Duodenal mucosa (tissue), 2 donors: Measurements from ENCODE around the gene CTBP2.
"Not testable (repeated sequence)": the region's sequence is repeated elsewhere in the genome, so short reads cannot be mapped to it uniquely, and the experiment has no call there.

Source experiments
- H3K27ac ChIP-seq: one replicate; pipeline ENCODE4 v1.7.0; 2013; ENCODE audit warnings: low read depth, low read length
- H3K27me3 ChIP-seq, 2 donors: one replicate each; pipeline ENCODE4 v1.7.0; 2013; ENCODE audit warnings: low read length in 2 of 2, control low read depth in 1 of 2; ENCODE audit not compliant: insufficient read depth in 2 of 2, control insufficient read depth in 1 of 2
- H3K36me3 ChIP-seq, 2 donors: one replicate each; pipeline ENCODE4 v1.7.0; 2013; ENCODE audit warnings: low read length in 2 of 2, control low read depth in 1 of 2; ENCODE audit not compliant: insufficient read depth in 2 of 2, control insufficient read depth in 1 of 2
- H3K4me1 ChIP-seq, 2 donors: one replicate each; pipeline ENCODE4 v1.7.0; 2013; ENCODE audit warnings: low read length in 2 of 2, control low read depth in 1 of 2; ENCODE audit not compliant: insufficient read depth in 2 of 2, control insufficient read depth in 1 of 2
- H3K4me3 ChIP-seq, 2 donors: one replicate each; pipeline ENCODE4 v1.7.0; 2013; ENCODE audit warnings: low read length in 2 of 2, low read depth in 1 of 2
- H3K9ac ChIP-seq, 2 donors: one replicate each; pipeline ENCODE4 v1.7.0; 2013; ENCODE audit warnings: low read length in 2 of 2, low read depth in 1 of 2
- H3K9me3 ChIP-seq, 2 donors: one replicate each; pipeline ENCODE4 v1.7.0; 2013; ENCODE audit warnings: low read length in 2 of 2, control low read depth in 1 of 2; ENCODE audit not compliant: control insufficient read depth in 1 of 2

Gene CTBP2

DNA sequence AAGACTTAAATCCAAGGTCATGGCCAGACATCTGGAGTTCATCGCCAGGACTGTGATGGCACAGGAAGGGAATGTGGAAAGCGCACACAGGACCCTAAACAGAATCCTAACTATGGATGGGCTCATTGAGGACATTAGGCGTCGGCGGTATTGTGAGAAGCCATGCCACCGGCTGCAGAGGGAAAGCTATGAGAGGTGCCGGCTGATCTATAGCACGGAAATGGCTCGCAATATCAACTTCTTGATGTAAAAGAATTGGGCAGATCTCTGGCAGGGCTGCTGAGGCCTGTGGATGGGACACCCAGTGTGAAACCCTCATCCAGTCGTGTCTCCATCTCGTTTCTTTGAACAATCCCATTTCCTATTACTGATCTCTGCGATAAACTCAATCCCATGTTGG, 6.3 kb upstream of the CTBP2 start:
- H3K4me3 ChIP-seq, result no peak overlapping the region
- H3K9ac ChIP-seq, result no peak overlapping the region
- H3K9me3 ChIP-seq, result no peaks in the 10 kb centered on the region
- no peak overlapping the region for H3K27ac ChIP-seq
- H3K27me3 ChIP-seq, result no peaks in the 10 kb centered on the region
- H3K36me3 ChIP-seq, result no peaks in the 10 kb centered on the region
- H3K4me1 ChIP-seq, result peaks cover 0 to 8% of the 10 kb centered on the region in 2 donors

DNA sequence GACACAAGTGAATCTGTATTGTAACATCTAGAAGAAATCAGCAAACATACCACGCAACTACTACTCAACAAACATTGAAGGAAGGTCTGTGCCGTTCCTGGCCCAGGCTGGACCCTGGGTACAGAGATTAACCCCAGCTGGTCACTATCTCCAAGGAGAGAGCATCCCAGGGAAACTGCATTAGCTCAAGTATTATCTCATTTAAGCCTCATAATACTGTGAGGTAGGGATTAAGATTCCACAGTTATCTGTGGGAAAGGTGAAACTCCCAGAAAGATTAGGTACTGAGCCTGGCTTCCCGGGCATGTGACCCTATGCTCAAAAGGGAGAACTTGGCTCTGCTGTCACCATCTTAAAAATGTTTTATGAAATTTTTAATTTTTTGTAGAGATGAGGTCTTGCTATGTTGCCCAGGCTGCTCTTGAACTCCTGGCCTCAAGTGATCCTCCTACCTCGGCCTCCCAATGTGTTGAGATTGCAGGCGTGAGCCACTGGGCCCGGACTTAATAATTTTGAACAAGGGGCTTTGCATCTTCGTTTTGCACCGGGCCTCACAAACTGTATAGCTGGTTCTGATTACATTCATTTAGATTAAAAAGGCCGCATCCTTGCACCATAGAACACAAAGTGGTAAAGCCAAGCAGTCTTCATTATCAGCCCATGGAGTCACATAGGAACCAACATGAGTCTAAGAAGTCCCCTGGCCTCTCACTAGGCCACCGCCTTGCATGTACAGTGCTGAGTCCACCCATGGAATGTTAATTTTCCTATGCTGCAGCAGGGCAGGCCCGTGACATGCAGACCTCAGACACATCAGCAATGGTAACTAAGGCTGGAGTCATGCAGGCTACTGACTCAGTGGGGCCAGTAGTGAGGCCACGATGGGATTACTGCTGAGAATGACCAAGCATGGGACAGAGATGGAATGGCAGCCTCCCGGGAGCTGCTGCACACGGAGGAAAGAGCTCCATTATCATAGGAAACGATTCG, 5.5 kb upstream of the CTBP2 start:
- H3K27ac ChIP-seq, result no peak overlapping the region
- H3K27me3 ChIP-seq, result no peaks in the 10 kb centered on the region
- no peaks in the 10 kb centered on the region for H3K9me3 ChIP-seq
- peaks cover 0 to 10% of the 10 kb centered on the region in 2 donors for H3K4me1 ChIP-seq
- no peaks in the 10 kb centered on the region for H3K36me3 ChIP-seq
- no peak overlapping the region for H3K9ac ChIP-seq
- H3K4me3 ChIP-seq, result no peak overlapping the region

DNA sequence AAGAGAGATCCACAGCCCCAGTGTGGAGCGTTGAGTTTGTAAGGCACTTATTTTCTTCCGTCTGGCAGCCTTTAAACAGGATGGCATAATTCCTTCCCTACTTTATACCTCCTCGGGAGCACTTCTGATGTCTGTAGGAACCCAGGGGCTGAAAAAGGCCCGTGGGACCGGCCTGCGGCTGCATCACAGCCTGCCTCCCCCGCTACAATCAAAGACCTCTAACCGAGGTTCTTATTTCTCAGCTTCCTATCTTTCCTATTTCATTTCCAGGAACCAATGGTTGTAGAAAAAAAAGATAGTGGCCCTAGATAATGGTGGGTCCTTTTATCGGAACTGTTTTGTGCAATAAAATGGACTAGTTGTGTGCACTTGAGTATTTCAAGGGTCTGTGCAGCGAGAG, 4.1 kb upstream of the CTBP2 start:
- Histone ChIP-seq H3K27ac (no peak overlapping the region), H3K4me3 (no peak overlapping the region), H3K9me3 (no peaks in the 10 kb centered on the region), H3K9ac (no peak overlapping the region), H3K36me3 (no peaks in the 10 kb centered on the region), H3K27me3 (no peaks in the 10 kb centered on the region), H3K4me1 (peaks cover 0 to 10% of the 10 kb centered on the region in 2 donors)

DNA sequence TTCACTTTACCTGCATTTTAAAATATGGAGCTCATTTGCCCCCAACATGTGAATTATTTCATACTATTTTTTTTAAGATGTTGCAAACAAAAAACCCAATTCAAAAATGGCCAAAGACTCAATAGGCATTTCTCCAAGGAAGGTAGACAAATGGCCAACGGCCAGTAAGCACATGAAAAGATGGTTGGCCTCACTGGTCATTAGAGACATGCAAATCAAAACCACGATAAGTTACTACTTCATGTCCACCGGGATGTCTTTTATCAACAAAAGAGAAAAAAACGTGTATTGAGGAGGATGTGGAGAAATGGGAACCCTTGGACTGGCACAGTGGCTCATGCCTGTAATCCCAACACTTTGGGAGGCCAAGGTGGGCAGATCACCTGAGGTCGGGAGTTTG, 3.4 kb upstream of the CTBP2 start:
- peaks cover 0 to 10% of the 10 kb centered on the region in 2 donors for H3K4me1 ChIP-seq
- no peak overlapping the region for H3K4me3 ChIP-seq
- no peaks in the 10 kb centered on the region for H3K9me3 ChIP-seq
- H3K27me3 ChIP-seq, result no peaks in the 10 kb centered on the region
- no peak overlapping the region for H3K27ac ChIP-seq
- H3K9ac ChIP-seq, result no peak overlapping the region
- no peaks in the 10 kb centered on the region for H3K36me3 ChIP-seq

DNA sequence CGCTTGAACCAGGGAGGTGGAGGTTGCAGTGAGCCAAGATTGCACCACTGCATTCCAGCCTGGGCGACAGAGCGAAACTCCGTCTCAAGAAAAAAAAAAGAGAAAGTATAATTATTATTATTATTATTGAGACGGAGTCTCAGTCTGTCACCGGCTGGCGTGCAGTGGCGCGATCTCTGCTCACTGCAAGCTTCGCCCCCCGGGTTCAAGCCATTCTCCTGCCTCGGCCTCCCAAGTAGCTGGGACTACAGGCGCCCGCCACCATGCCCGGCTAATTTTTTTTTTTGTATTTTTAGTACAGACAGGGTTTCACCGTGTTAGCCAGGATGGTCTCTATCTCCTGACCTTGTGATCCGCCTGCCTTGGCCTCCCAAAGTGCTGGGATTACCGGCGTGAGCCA, 2.9 kb upstream of the CTBP2 start:
- not testable (repeated sequence) for H3K4me3 ChIP-seq, H3K27me3 ChIP-seq, H3K27ac ChIP-seq, H3K36me3 ChIP-seq, H3K9ac ChIP-seq, H3K4me1 ChIP-seq, H3K9me3 ChIP-seq

DNA sequence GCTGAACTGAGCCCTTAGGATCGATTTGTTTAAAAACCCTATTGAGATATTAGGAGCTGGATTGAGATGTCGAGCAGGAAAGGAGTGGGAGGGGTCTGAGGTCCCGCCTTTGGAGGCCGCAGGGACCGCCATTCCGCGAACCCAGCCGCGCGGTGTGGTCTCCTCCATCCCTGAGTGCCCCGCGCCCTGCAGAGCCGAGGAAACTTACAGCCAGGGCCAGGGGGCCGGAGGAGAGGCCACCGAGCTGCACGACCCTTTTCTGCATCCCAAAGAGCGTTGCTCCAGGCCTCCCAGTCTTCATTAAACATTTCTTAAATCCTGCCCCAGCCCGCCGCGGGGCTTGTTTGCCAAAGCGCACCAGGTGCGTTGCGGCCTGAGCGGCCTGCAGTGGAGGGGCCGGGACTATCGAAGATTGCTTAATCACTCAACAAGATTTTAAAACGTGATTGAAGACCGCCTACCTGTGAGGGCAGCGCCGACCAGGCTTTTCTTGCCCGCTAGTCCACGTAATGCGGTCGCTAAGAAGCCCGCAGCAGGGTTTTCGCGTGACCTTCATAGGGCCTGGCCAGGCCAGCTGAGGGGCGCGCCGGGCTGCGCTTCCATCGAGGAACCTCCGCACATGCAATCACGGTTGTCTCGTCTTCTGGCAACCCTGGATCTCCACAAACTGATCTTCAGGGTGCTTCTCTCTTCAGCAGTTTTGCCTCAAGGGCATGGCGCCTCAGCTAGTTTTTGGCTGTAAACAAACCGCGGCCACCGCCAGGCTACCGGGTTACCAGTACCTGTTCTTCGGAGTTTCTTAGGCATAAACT, 2.0 kb upstream of the CTBP2 start:
- Histone ChIP-seq H3K9me3 (no peaks in the 10 kb centered on the region), H3K4me1 (peaks cover 0 to 10% of the 10 kb centered on the region in 2 donors), H3K4me3 (peak overlapping the region; percentile 63 to 70), H3K9ac (peak overlapping the region; percentile 33 to 54), H3K27ac (no peak overlapping the region), H3K36me3 (no peaks in the 10 kb centered on the region), H3K27me3 (no peaks in the 10 kb centered on the region)

DNA sequence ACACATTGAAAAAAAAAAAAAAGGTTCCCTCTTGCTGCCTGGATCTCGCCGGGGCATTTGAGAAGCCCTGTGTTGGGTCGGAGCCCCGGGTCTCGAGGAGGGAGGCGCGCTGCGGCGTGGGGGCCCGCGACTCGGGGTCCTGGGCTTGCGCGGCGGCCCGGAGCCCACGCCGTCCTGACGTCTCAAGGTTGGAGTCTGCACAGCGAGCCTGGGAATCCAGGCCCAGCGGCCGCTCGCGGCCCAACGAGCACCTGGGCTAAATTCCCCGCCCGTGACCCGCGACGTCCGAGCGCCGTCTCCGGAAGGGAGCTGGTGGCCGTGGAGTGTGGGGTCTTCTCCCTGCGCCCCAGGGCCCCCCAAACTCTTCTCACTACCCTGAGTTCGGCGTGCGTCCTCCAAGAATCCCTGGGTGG, 1.4 kb upstream of the CTBP2 start:
- Histone ChIP-seq H3K9me3 (no peaks in the 10 kb centered on the region), H3K27ac (peak overlapping the region; percentile 66), H3K27me3 (no peaks in the 10 kb centered on the region), H3K4me1 (peaks cover 0 to 10% of the 10 kb centered on the region in 2 donors), H3K36me3 (no peaks in the 10 kb centered on the region), H3K9ac (peak overlapping the region; percentile 33 to 54), H3K4me3 (peak overlapping the region; percentile 63 to 70)

DNA sequence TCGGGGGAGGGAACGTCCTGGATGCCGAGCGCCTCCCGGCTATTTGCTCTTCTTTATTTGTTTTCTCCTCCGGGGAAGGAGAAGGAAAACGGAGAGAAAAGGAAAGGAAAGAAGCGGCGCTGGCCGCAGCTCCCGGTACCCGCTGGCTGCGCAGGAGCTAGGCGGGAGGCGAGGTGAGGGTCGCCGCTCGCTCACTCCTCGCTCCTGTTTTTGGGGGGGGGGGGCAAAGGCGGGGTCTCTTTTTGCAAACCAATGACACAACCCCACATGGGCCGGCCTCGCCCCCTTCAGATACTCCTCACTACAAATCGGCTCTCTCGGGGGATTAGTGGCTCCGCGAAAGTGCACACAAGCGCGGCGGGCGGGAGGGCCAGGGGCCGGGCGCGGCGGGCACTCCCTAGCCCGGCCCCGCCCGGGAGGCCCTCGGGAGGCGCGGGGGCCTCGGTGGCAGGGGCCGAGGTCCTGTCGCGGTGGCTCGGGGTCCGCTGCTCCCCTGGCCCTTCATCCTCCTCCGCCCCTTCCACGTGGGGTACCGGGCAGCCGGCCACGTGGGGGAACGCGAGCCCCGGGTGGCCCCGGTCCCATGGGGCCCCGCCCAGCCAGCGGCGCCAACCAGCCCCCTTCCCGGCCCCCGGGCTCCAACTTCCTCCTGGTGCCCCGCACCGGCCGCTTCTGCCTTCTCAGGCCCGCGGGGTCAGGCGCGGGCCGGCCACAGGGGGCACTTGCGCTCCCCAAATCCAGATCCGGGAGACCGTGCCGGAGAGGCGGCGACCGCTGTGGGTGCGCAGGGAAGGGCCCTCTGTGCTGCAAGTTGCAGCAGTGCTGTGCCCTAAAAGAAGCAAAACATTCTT, 718 bp upstream of the CTBP2 start:
- H3K9ac ChIP-seq, result peak overlapping the region; percentile 33 to 54
- no peaks in the 10 kb centered on the region for H3K9me3 ChIP-seq
- no peaks in the 10 kb centered on the region for H3K36me3 ChIP-seq
- peak overlapping the region; percentile 63 to 70 for H3K4me3 ChIP-seq
- peak overlapping the region; percentile 66 for H3K27ac ChIP-seq
- peaks cover 4 to 13% of the 10 kb centered on the region in 2 donors for H3K4me1 ChIP-seq
- H3K27me3 ChIP-seq, result no peaks in the 10 kb centered on the region

DNA sequence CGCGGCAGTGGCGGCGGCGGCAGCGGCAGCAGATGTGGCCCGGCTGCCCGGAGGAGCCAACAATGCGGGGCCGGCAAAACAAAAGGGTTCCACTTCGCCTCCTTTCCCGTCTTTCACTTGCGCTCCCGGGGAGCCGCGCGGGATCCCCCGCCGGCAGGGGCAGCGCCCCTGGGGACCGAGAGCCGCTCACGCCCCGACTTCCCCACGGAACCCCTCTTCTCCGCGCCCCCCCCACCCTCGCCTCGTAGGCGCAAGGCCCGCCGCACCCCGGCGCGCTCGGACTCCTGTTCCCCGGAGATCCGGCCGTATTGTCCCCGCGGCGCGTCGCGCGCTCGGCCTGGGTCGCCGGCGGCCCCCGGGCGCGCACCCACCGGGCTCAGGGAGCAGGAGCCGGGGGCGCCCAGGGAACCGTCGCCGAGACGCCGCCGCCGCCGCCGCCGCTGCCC, 854 bp downstream of the CTBP2 start:
- Histone ChIP-seq H3K9ac (peak overlapping the region in 1 of 2 donors; percentile 61), H3K36me3 (no peaks in the 10 kb centered on the region), H3K9me3 (no peaks in the 10 kb centered on the region), H3K27me3 (no peaks in the 10 kb centered on the region), H3K27ac (peak overlapping the region; percentile 88), H3K4me3 (peak overlapping the region; percentile 61 to 75), H3K4me1 (peaks cover 19 to 27% of the 10 kb centered on the region in 2 donors)
